Spinal cord (tissue), 10 donors: ENCODE data around the gene RXFP3. TPM values are rescaled to one million over a fixed set of nuclear protein-coding genes. Genes with fewer than 3 reads are reported as not detected.

Experiments
- DNase-seq, 6 donors: peaks; one replicate each; pipeline versions ENCODE4 v3.0.0 to v3.0.0-alpha.2; 2013 to 2015; ENCODE audit warnings: low spot score in 6 of 6, low read depth in 4 of 6
- H3K27ac ChIP-seq: one replicate; pipeline ENCODE4 v1.5.1; 2013; ENCODE audit warnings: low read depth, low read length, control low read depth
- H3K27me3 ChIP-seq: one replicate; pipeline ENCODE4 v1.6.1; 2013; ENCODE audit warnings: low read length; ENCODE audit not compliant: control insufficient read depth, insufficient read depth
- H3K36me3 ChIP-seq: one replicate; pipeline ENCODE4 v1.6.1; 2013; ENCODE audit warnings: low read length; ENCODE audit not compliant: control insufficient read depth, insufficient read depth
- H3K4me1 ChIP-seq: one replicate; pipeline ENCODE4 v1.6.1; 2013; ENCODE audit warnings: low read length; ENCODE audit not compliant: control insufficient read depth, insufficient read depth
- H3K4me3 ChIP-seq: one replicate; pipeline ENCODE4 v1.5.1; 2013; ENCODE audit warnings: low read depth, low read length, control low read depth
- H3K9me3 ChIP-seq: one replicate; pipeline ENCODE4 v1.6.1; 2013; ENCODE audit warnings: low read length; ENCODE audit not compliant: control insufficient read depth, insufficient read depth
- WGBS: methylation state at CpG from one replicate; pipeline ENCODE4 v1.1.5; 2013; ENCODE audit warnings: missing lambda C conversion rate; ENCODE audit not compliant: insufficient coverage; 5-methylcytosine and 5-hydroxymethylcytosine counted together
- polyA plus RNA-seq, 2 donors: library from polyadenylated mRNA; unstranded; fragments of 120-200 nt; gene quantifications; one replicate each; pipeline ENCODE4 v1.2.1, GENCODE V29; 2013; ENCODE audit not compliant: insufficient read length in 2 of 2
- total RNA-seq, 2 donors: library from RNA; depleted of rRNA in 1 of 2; stranded (reverse); fragments of 120-200 nt in 1 of 2; fragments of >200 nt in 1 of 2; gene quantifications; one replicate each; pipeline versions ENCODE4 v1.2.3 to v1.2.4, GENCODE V29; 2013 to 2014
- donor health status: healthy.

The RXFP3 gene
- total and polyA plus RNA-seq, 4 donors = 0.28 to 0.89 (median 0.56) TPM

GRCh38 chr5:33933723-33934169, 2.4 kb upstream of the RXFP3 start:
- 83% methylated on average over 1 of the region's 3 CpGs for WGBS
- no peaks in the 10 kb centered on the region for H3K9me3 ChIP-seq
- no peak overlapping the region for H3K27ac ChIP-seq
- H3K4me1 ChIP-seq = peaks cover 31% of the 10 kb centered on the region
- no peak overlapping the region for H3K4me3 ChIP-seq
- H3K36me3 ChIP-seq = no peaks in the 10 kb centered on the region
- H3K27me3 ChIP-seq = peaks cover 36% of the 10 kb centered on the region
- no peak for DNase-seq

- Histone ChIP-seq H3K9me3 (no peaks in the 10 kb centered on the region), H3K36me3 (no peaks in the 10 kb centered on the region), H3K4me3 (no peak overlapping the region), H3K4me1 (peaks cover 33% of the 10 kb centered on the region), H3K27me3 (peaks cover 40% of the 10 kb centered on the region), H3K27ac (no peak overlapping the region)
- DNase-seq = no peak
- WGBS = no CpG with 5 or more reads among the region's 1 CpG
Measured at GRCh38 chr5:33934176-33934575, 2.0 kb upstream of the RXFP3 start.

- Histone ChIP-seq H3K27me3 (peaks cover 54% of the 10 kb centered on the region), H3K27ac (no peak overlapping the region), H3K9me3 (no peaks in the 10 kb centered on the region), H3K36me3 (no peaks in the 10 kb centered on the region), H3K4me3 (peak overlapping the region; percentile 16), H3K4me1 (peaks cover 33% of the 10 kb centered on the region)
- peak in 5 of 6 donors; percentile 17 to 81 (median 42) for DNase-seq
- WGBS = under 1% methylated on average over 22 of the region's 30 CpGs
Measured at GRCh38 chr5:33936004-33936380, 194 bp upstream of the RXFP3 start.

- H3K4me1 ChIP-seq = peaks cover 33% of the 10 kb centered on the region
- no peaks in the 10 kb centered on the region for H3K36me3 ChIP-seq
- DNase-seq = no peak
- H3K27me3 ChIP-seq = peaks cover 57% of the 10 kb centered on the region
- H3K9me3 ChIP-seq = no peaks in the 10 kb centered on the region
- WGBS = 27% methylated on average over 54 of the region's 54 CpGs
- no peak overlapping the region for H3K27ac ChIP-seq
- H3K4me3 ChIP-seq = peak overlapping the region; percentile 16
Measured at GRCh38 chr5:33937017-33937706, 976 bp downstream of the RXFP3 start.

- DNase-seq = peak in 1 of 6 donors; percentile 52
- Histone ChIP-seq H3K9me3 (no peaks in the 10 kb centered on the region), H3K36me3 (no peaks in the 10 kb centered on the region), H3K27me3 (peaks cover 60% of the 10 kb centered on the region), H3K4me1 (peaks cover 33% of the 10 kb centered on the region), H3K27ac (no peak overlapping the region), H3K4me3 (no peak overlapping the region)
- WGBS = 22% methylated on average over 52 of the region's 54 CpGs
Measured at GRCh38 chr5:33937707-33938506, 1.7 kb downstream of the RXFP3 start.

GRCh38 chr5:33938507-33938796, 2.3 kb downstream of the RXFP3 start:
- peak in 1 of 6 donors; percentile 11 for DNase-seq
- Histone ChIP-seq H3K27me3 (peaks cover 60% of the 10 kb centered on the region), H3K36me3 (no peaks in the 10 kb centered on the region), H3K4me3 (no peak overlapping the region), H3K27ac (no peak overlapping the region), H3K9me3 (no peaks in the 10 kb centered on the region), H3K4me1 (peaks cover 33% of the 10 kb centered on the region)
- WGBS = 18% methylated on average over 14 of the region's 14 CpGs

GRCh38 chr5:33938881-33939280, 2.7 kb downstream of the RXFP3 start:
- Histone ChIP-seq H3K4me1 (peaks cover 33% of the 10 kb centered on the region), H3K9me3 (no peaks in the 10 kb centered on the region), H3K36me3 (no peaks in the 10 kb centered on the region), H3K4me3 (no peak overlapping the region), H3K27me3 (peaks cover 60% of the 10 kb centered on the region), H3K27ac (no peak overlapping the region)
- 12% methylated on average over 13 of the region's 15 CpGs for WGBS
- DNase-seq = peak in 1 of 6 donors; percentile 30

GRCh38 chr5:33939556-33940262, 3.5 kb downstream of the RXFP3 start:
- no peak overlapping the region for H3K4me3 ChIP-seq
- no peaks in the 10 kb centered on the region for H3K36me3 ChIP-seq
- H3K9me3 ChIP-seq = no peaks in the 10 kb centered on the region
- peaks cover 33% of the 10 kb centered on the region for H3K4me1 ChIP-seq
- whole genome bisulfite sequencing = 93% methylated on average over 3 of the region's 8 CpGs
- no peak for DNase-seq
- peaks cover 60% of the 10 kb centered on the region for H3K27me3 ChIP-seq
- no peak overlapping the region for H3K27ac ChIP-seq

GRCh38 chr5:33941090-33941489, 4.9 kb downstream of the RXFP3 start:
- WGBS = no CpG with 5 or more reads among the region's 5 CpGs
- H3K4me3 ChIP-seq = no peak overlapping the region
- DNase-seq = no peak
- H3K36me3 ChIP-seq = no peaks in the 10 kb centered on the region
- H3K4me1 ChIP-seq = peaks cover 29% of the 10 kb centered on the region
- peaks cover 51% of the 10 kb centered on the region for H3K27me3 ChIP-seq
- H3K27ac ChIP-seq = no peak overlapping the region
- H3K9me3 ChIP-seq = no peaks in the 10 kb centered on the region
